GM18520 (cell line): ENCODE measurements around the gene TFCP2L1.

Experiments used
- ATAC-seq: cut with Tn5 transposase; IDR thresholded peaks from one replicate; pipeline ENCODE4 v1.9.1; 2021; ENCODE audit not compliant: unreplicated experiment

Gene TFCP2L1

GRCh38 chr2:121297217-121297830, 12.3 kb upstream of the TFCP2L1 start:
- ATAC-seq: no peak

GRCh38 chr2:121295911-121296650, 11.1 kb upstream of the TFCP2L1 start:
- no peak for ATAC-seq

- ATAC-seq: no peak
These were observed 10.2 kb upstream of the TFCP2L1 start for GRCh38 chr2:121294881-121295840.

GRCh38 chr2:121293450-121294325, 8.7 kb upstream of the TFCP2L1 start:
- ATAC-seq: no peak

- no peak for ATAC-seq
These were observed 6.2 kb upstream of the TFCP2L1 start for GRCh38 chr2:121291251-121291580.

- ATAC-seq: no peak
These were observed 4.3 kb upstream of the TFCP2L1 start for GRCh38 chr2:121289271-121289670.

GRCh38 chr2:121288454-121289231, 3.6 kb upstream of the TFCP2L1 start:
- ATAC-seq: no peak

GRCh38 chr2:121287956-121288355, 3.0 kb upstream of the TFCP2L1 start:
- no peak for ATAC-seq

GRCh38 chr2:121287146-121287798, 2.3 kb upstream of the TFCP2L1 start:
- no peak for ATAC-seq

GRCh38 chr2:121286506-121286905, 1.5 kb upstream of the TFCP2L1 start:
- ATAC-seq: no peak

GRCh38 chr2:121285926-121286325, 924 bp upstream of the TFCP2L1 start:
- ATAC-seq: no peak

GRCh38 chr2:121283670-121284462, 1.1 kb downstream of the TFCP2L1 start:
- no peak for ATAC-seq

- no peak for ATAC-seq
These were observed 2.1 kb downstream of the TFCP2L1 start for GRCh38 chr2:121282800-121283385.

GRCh38 chr2:121281694-121282093, 3.3 kb downstream of the TFCP2L1 start:
- ATAC-seq: no peak

- no peak for ATAC-seq
These were observed 3.9 kb downstream of the TFCP2L1 start for GRCh38 chr2:121281107-121281506.

- ATAC-seq: no peak
These were observed 5.4 kb downstream of the TFCP2L1 start for GRCh38 chr2:121279476-121280220.

- ATAC-seq: no peak
These were observed 8.7 kb downstream of the TFCP2L1 start for GRCh38 chr2:121276341-121276740.

- ATAC-seq: no peak
These were observed 11.9 kb downstream of the TFCP2L1 start for GRCh38 chr2:121273116-121273515.
